Measurements from ENCODE around the gene GRIN2C. TPM values are rescaled to one million over a fixed set of nuclear protein-coding genes. Genes with fewer than 3 reads are reported as not detected.

The GRIN2C gene
- total RNA-seq, 1 experiment from 2014 or later, result 0.44 TPM

GRCh38 chr17:74798239-74798707 lies 61.4 kb downstream of the GRIN2C start:
- H3K27ac ChIP-seq (ENCODE audit: insufficient read length, low read depth, low read length), result no peak overlapping the region
- no peak overlapping the region for H3K23ac ChIP-seq (ENCODE audit: insufficient read length, low read depth, low read length)
- no peak for TF ChIP-seq CTCF (conservative IDR thresholded peaks at IDR 0.05)
- no peak overlapping the region for H2AFZ ChIP-seq (ENCODE audit: low read length)
- no peak overlapping the region for H4K91ac ChIP-seq (ENCODE audit: insufficient read length, low read depth, low read length)
- no peak overlapping the region for H2BK20ac ChIP-seq (ENCODE audit: low read depth, low read length, poor library complexity, severe bottlenecking)
- H2AK5ac ChIP-seq (ENCODE audit: insufficient read length, low read length), result no peak overlapping the region
- Mint-ChIP-seq H3K27ac (no peak overlapping the region), H3K9me3 (no peaks in the 10 kb centered on the region), H3K4me3 (no peak overlapping the region), H3K36me3 (ENCODE audit: insufficient read depth in 1 of 3, low read depth in 3 of 3) (peaks cover 12 to 50% (median 39%) of the 10 kb centered on the region in 3 experiments; a peak in 6 of 7 replicates), H3K27me3 (ENCODE audit: low read depth) (no peaks in the 10 kb centered on the region), H3K4me1 (no peaks in the 10 kb centered on the region)
- H2BK15ac ChIP-seq (ENCODE audit: low read depth, low read length), result no peak overlapping the region
- no peak overlapping the region for H2BK120ac ChIP-seq (ENCODE audit: low read depth, low read length, poor library complexity, severe bottlenecking)
- no peak overlapping the region for H3K56ac ChIP-seq (ENCODE audit: insufficient read length, low read depth, low read length)
- DNase-seq, result no peak
- no peak overlapping the region for H4K5ac ChIP-seq (ENCODE audit: insufficient read length, low read depth, low read length)
- no peaks in the 10 kb centered on the region for H4K20me1 ChIP-seq (ENCODE audit: control insufficient read depth, insufficient read depth, insufficient read length)
- H3K79me2 ChIP-seq (ENCODE audit: insufficient read depth, low read length), result no peaks in the 10 kb centered on the region
- H4K8ac ChIP-seq (replicated peaks; ENCODE audit: insufficient read length, low read depth, low read length), result no peak overlapping the region
- no peak overlapping the region for H3K4me2 ChIP-seq (ENCODE audit: insufficient read depth, insufficient read length, low read length)
- H3K23me2 ChIP-seq (ENCODE audit: insufficient read length, low read depth, low read length, poor library complexity, severe bottlenecking), result no peaks in the 10 kb centered on the region
- no peak overlapping the region for H3K4ac ChIP-seq (ENCODE audit: low read depth, low read length)
- H3K4me1 ChIP-seq (ENCODE audit: insufficient read depth, low read length), result no peaks in the 10 kb centered on the region
- H2BK5ac ChIP-seq (ENCODE audit: insufficient read length, low read length), result no peak overlapping the region
- H3T11ph ChIP-seq (ENCODE audit: low read length), result no peak overlapping the region
- H3K14ac ChIP-seq (ENCODE audit: insufficient read depth, low read length), result no peak overlapping the region
- WGBS (ENCODE audit: extremely low coverage, insufficient read length, low lambda C conversion rate), result no CpG with 5 or more reads among the region's 8 CpGs
- no peaks in the 10 kb centered on the region for H3K27me3 ChIP-seq (ENCODE audit: insufficient read depth, low read length)
- H3K9me3 ChIP-seq (ENCODE audit: control insufficient read depth, low read depth, low read length), result no peaks in the 10 kb centered on the region
- no peak overlapping the region for H3K18ac ChIP-seq (ENCODE audit: insufficient read length, low read depth, low read length)
- no peak overlapping the region for H2BK12ac ChIP-seq (ENCODE audit: insufficient read length, low read depth, low read length)
- H3K9ac ChIP-seq (ENCODE audit: extremely low read depth, insufficient read length, low read length), result no peak overlapping the region
- H3K79me1 ChIP-seq (ENCODE audit: insufficient read depth, low read depth, low read length, poor library complexity, severe bottlenecking), result no peaks in the 10 kb centered on the region

Measured in H9 (cell line).